AG04450 (cell line): ENCODE data around the gene GNGT2. TPM values are rescaled to one million over a fixed set of nuclear protein-coding genes. Genes with fewer than 3 reads are reported as not detected.
"Not testable (repeated sequence)": the region's sequence is repeated elsewhere in the genome, so short reads cannot be mapped to it uniquely, and the experiment has no call there.

Experiments used
- CTCF ChIA-PET: fragments of 300-600, 350-600 bp; formaldehyde crosslinking; extraction: SDS; loops from one replicate; lab custom pipeline; 2022; ENCODE audit warnings: antibody characterized with exemption, inconsistent platforms; lab: Charles Lee
- POLR2A ChIA-PET: fragments of 350-600 bp; formaldehyde crosslinking; extraction: SDS; loops from one replicate; lab custom pipeline; 2021; ENCODE audit warnings: antibody characterized with exemption, inconsistent platforms; lab: Yijun Ruan, JAX
- DNase-seq: peaks from one replicate; pipeline ENCODE4 v3.0.0-alpha.2; 2011; ENCODE audit warnings: low read depth, low spot score
- H3K27ac ChIP-seq: one replicate; pipeline ENCODE4 v1.5.1; 2012; ENCODE audit warnings: low read depth, low read length, control low read depth
- H3K27me3 ChIP-seq: one replicate; pipeline ENCODE4 v1.6.0; 2012; ENCODE audit warnings: low read length; ENCODE audit not compliant: control insufficient read depth, insufficient read depth
- H3K4me3 ChIP-seq: 2 replicates; pipeline ENCODE4 v1.5.1; 2011; ENCODE audit warnings: mild to moderate bottlenecking, low read depth, low read length, control low read depth
- H3K9me3 ChIP-seq: 2 replicates; pipeline ENCODE4 v1.5.1; 2012; ENCODE audit warnings: low read length; ENCODE audit not compliant: control insufficient read depth, insufficient read depth
- CTCF ChIP-seq: IDR thresholded peaks from 2 replicates; pipeline ENCODE4 v1.5.1; 2011; ENCODE audit warnings: low read depth, low read length, control low read depth, inconsistent platforms
- polyA plus RNA-seq: library from polyadenylated mRNA; depleted of rRNA; stranded (reverse); fragments of >200 nt; gene quantifications from 2 replicates; pipeline ENCODE4 v1.2.3, GENCODE V29; 2011

The GNGT2 gene
- polyA plus RNA-seq, 1 experiment, result 0.16 TPM

GRCh38 chr17:49191409-49191916 is 18.9 kb downstream of the GNGT2 start:
- H3K4me3 ChIP-seq, result peak overlapping the region; percentile 89
- no peaks in the 10 kb centered on the region for H3K27me3 ChIP-seq
- H3K27ac ChIP-seq, result peak overlapping the region; percentile 98
- TF ChIP-seq CTCF, result no peak
- ChIA-PET CTCF (interaction anchor here (0.6 to 1.2 kb wide), 3 partner anchors 35 to 222 kb away, joined by 3 read pairs; no protein-coding TSS in a partner anchor), POLR2A (interaction anchor here (1.3 kb wide), 1 partner anchor 45 kb away, joined by 4 read pairs; no protein-coding TSS in a partner anchor)
- no peaks in the 10 kb centered on the region; the same call in 1 of the 2 replicates for H3K9me3 ChIP-seq
- DNase-seq, result no peak

GRCh38 chr17:49190932-49191331 is 19.4 kb downstream of the GNGT2 start:
- DNase-seq, result no peak
- Histone ChIP-seq H3K4me3 (no peak overlapping the region), H3K9me3 (no peaks in the 10 kb centered on the region; the same call in 1 of the 2 replicates), H3K27me3 (no peaks in the 10 kb centered on the region), H3K27ac (peak overlapping the region; percentile 13)
- no peak for TF ChIP-seq CTCF
- ChIA-PET CTCF (interaction anchor here (0.9 to 1.2 kb wide), 2 partner anchors 11 to 36 kb away, joined by 3 to 7 read pairs; no protein-coding TSS in a partner anchor), POLR2A (interaction anchor here (0.6 to 1.3 kb wide), 2 partner anchors 44 to 94 kb away, joined by 4 read pairs; no protein-coding TSS in a partner anchor)

DNA sequence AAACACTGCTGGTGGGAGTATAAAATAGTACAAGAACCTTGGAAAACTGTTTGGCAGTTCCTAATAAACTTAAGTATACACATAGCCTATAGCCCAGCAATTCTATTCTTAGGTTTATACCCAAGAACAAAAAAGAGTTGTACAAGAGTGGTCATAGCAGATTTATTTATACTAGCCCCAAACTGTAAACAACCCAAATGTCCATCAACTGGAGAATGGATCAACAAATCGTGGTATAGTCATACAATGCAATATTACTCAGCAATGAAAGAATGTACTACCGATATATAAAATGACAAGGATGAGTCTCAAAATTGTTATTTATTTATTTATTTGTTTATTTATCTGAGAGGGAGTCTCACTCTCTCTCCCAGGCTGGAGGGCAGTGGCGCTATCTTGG is 23.1 kb downstream of the GNGT2 start:
- CTCF ChIA-PET, result interaction anchor here (0.6 kb wide), 1 partner anchor 208 kb away, joined by 6 read pairs; no protein-coding TSS in a partner anchor
- no peak overlapping the region for H3K27ac ChIP-seq
- no peak overlapping the region for H3K4me3 ChIP-seq
- TF ChIP-seq CTCF, result no peak
- POLR2A ChIA-PET, result no interaction called here
- peaks cover 17% of the 10 kb centered on the region for H3K9me3 ChIP-seq
- DNase-seq, result no peak
- no peaks in the 10 kb centered on the region for H3K27me3 ChIP-seq

GRCh38 chr17:49185381-49185780 is 25.0 kb downstream of the GNGT2 start:
- H3K4me3 ChIP-seq, DNase-seq, POLR2A ChIA-PET, H3K27me3 ChIP-seq, CTCF ChIA-PET, H3K27ac ChIP-seq: not testable (repeated sequence)
- H3K9me3 ChIP-seq, result peaks cover 17% of the 10 kb centered on the region

DNA sequence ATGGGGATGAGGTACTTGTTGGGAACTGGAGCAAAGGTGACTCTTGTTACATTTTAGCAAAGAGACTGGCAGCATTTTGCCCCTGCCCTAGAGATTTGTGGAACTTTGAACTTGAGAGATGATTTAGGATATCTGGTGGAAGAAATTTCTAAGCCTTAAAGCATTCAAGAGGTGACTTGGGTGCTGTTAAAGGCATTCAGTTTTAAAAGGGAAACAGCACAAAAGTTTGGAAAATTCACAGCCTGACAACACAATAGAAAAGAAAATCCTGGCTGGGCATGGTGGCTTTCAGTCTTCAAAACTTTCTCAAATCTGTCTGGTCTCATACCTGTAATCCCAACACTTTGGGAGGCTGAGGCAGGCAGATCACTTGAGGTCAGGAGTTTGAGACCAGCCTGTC is 25.9 kb downstream of the GNGT2 start:
- CTCF ChIA-PET, DNase-seq, H3K27ac ChIP-seq, POLR2A ChIA-PET, H3K27me3 ChIP-seq, H3K4me3 ChIP-seq: not testable (repeated sequence)
- peaks cover 17% of the 10 kb centered on the region for H3K9me3 ChIP-seq

DNA sequence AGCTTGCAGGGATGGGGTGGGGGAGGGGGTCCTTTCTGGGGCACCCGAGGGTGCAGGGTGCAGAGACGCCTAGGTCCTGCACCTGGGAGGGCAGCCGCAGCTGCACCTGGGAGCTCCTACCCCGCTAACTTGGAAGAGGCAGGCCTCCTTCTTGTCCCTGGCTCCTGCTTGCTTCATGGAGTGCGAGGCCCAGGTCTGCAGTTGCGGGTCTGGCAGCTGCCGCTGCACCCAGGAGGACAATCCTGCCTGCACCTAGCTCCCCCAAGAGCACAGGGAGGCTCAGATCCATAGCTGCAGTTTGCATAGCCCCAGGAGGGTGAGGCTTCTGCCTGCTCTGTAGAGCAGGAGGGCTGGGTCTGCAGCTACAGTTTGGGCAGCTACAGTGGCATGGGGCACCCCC is 26.6 kb downstream of the GNGT2 start:
- ChIA-PET CTCF (no interaction called here), POLR2A (no interaction called here)
- H3K9me3 ChIP-seq, result peaks cover 17% of the 10 kb centered on the region
- no peak overlapping the region for H3K27ac ChIP-seq
- no peak for TF ChIP-seq CTCF
- no peak overlapping the region for H3K4me3 ChIP-seq
- no peak for DNase-seq
- H3K27me3 ChIP-seq, result no peaks in the 10 kb centered on the region
